HG03342 (cell line): ENCODE results near the gene DNAH7.
"Not testable (repeated sequence)": the region's sequence is repeated elsewhere in the genome, so short reads cannot be mapped to it uniquely, and the experiment has no call there.

Experiments
- ATAC-seq: cut with Tn5 transposase; IDR thresholded peaks from one replicate; pipeline ENCODE4 v1.9.1; 2021; ENCODE audit warnings: mild to moderate bottlenecking, moderate library complexity; ENCODE audit not compliant: unreplicated experiment

The DNAH7 gene

GRCh38 chr2:195985741-195986140, 82.9 kb downstream of the DNAH7 start:
- ATAC-seq, result no peak

DNA sequence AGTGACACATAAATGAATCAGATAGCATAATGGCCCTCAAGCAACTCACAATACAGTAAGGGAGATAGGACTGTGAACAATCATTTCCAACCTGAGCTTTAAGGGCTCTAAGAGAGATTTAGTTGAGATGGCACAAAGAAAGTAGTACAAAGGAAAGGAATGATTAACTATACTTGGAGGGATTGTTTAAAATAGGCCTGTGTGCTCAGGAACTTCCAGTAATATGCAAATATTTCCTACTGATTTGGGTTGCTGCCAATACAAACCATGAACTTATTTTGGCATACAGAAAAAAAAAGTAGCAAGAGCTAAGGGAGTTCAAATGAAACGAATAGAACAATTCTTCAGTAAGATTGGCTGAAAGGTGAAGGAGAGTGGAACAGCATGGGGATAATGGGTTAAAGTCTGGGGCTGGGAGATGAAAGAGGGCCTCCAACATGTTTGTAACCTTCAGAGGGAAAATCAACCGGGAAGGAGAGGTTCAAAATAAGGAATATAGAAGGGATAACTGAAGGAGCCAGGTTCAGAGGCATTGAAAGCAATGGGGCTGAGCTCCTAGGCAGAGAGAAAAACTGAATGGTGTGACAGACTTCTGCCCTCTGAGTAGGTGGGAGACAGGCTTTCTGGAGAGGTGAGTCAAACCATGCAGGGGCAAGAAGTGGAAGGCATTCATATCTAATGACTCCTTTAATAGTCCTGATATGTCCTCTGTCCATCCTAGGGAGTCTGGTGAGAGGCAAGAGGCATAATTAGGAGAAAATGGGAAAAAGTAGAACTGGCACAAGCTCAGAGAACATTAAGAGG, 83.5 kb downstream of the DNAH7 start:
- no peak for ATAC-seq

- no peak for ATAC-seq
These were observed 101.3 kb downstream of the DNAH7 start for GRCh38 chr2:195967336-195967735.

GRCh38 chr2:195961873-195962272, 106.8 kb downstream of the DNAH7 start:
- peak; percentile 91 for ATAC-seq

DNA sequence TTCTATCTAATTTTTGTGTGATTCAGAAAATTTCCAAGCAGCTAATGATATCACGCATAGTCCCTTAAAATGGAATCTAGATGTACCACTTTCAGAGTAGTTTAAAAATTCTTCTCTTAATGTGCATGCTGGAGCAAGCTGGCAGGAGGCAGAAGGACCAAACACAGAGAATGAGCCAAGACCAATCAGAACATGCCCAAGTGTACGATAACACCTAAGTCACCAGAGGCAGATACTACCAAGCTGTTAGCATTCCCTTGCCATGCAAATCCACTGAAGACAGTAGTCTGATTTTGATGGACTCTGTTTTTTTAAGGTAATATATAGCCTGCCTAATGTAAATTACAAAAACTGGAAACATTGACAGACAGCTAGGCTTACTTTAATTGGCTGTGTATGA, 109.3 kb downstream of the DNAH7 start:
- no peak for ATAC-seq

GRCh38 chr2:195956725-195957124, 111.9 kb downstream of the DNAH7 start:
- ATAC-seq, result no peak

GRCh38 chr2:195945056-195945455, 123.6 kb downstream of the DNAH7 start:
- ATAC-seq, result no peak

DNA sequence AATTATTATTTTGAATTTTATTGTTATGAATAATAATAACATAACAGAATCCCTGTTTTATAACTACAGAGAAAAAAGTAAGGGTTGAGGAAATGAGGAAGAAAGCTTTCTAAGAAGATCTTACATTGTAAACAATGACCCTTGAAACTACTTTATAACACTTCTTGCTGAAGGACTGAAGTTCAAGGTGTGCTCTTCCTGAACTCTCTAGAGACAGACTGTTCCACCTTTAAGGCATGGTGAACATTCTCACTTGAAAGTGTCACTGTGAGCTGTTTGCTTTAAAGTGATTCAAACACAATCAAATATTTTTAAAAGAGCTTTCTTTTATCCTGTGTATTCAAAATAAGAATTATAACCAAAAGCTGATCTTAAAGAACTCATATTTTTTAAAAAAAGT, 131.5 kb downstream of the DNAH7 start:
- ATAC-seq, result no peak

DNA sequence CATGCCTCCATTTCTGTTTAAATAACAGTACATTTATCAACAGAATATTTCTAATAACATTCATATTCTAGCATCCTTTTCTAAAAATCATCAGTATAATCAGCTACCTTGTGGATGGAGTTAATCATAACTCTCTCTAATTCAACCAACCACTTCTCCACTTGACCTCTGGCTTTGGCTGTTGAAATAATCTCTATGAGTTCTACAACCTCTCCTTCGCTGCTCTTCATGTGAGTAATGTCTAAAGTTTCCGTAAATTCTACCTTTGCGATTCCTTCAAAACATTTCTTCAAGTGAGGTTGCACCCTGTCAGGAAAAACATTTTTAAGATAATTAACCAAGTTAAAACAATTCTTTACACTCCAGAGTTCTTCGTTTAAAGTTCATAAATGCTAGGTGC, 134.2 kb downstream of the DNAH7 start:
- ATAC-seq, result no peak

DNA sequence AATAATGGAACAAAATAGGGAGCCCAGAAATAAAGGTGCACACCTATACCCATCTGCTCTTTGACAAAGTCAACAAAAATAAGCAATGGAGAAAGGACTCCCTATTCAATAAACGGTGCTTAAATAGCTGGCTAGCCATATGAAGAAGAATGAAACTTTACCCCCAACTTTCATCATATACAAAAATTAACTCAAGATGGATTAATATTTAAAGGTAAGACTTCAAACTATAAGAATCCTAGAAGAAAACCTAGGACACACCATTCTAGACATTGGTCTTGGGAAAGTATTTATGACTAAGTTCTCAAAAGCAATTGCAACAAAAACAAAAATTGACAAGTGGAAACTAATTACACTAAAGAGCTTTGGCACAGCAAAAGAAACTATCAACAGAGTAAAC, 139.1 kb downstream of the DNAH7 start:
- ATAC-seq, result no peak

DNA sequence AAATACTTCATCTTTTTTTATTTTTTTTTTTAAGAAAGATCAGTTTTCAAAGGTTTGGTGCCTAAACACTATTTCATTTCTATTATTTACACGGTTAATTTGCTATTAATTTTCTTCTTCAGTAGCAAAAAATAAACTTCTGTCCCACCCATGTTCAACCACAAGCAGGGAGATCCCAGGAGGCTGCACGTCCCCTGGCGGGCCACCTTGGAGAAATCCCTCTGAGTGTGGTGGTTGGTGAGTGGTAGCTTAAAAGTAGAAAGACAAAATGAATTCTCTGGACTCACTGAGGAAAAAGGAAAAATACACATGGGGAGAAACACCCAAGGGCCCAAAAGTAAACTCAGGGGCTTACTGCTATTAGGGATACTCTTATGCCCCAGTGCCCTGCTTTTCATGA, 143.5 kb downstream of the DNAH7 start:
- ATAC-seq, result no peak

DNA sequence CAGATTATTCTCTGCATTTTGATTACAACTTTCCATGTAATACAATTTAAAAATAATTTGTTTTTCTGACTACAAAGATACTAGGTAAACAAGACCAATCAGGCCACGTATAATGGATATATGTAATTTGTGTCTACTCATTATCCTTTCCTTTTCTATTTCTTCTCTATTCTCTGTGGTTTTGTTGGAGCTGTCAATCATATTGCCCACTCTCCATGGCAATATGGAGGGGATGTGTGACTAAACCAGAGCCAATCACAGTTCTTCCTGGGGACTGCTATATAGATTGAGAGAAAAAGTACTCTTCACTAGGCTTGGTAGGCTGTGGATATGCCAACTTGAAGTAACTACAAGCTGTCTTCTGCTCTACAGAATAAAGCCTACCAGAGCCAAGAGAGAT, 144.7 kb downstream of the DNAH7 start:
- ATAC-seq, result no peak

DNA sequence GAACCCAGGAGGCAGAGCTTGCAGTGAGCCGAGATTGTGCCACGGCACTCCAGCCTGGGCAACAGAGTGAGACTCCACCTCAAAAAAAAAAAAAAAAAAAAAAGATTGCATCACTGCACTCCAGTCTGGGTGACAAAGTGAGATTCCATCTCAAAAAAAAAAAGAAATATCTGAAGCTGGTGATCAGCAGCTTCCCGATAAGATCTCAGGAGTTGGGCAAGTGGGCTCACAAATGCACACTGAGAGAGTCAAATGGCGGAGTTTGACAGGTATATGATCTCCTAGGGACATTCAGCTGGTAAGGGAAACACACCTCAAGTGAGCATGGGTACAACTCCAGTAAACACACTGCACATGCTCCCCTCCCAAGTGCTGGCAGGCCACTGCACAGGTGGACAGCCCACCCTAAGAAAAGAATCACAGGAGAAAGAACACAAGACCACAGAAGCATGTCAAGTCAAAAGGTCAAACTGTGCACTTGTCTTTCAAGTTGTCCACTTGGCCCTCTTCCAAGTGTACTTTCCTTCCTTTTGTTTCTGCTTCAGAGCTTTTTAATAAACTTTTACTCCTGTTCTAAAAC, 151.5 kb downstream of the DNAH7 start:
- ATAC-seq, result not testable (repeated sequence)

- ATAC-seq, result no peak
These were observed 156.6 kb downstream of the DNAH7 start for GRCh38 chr2:195912079-195912478.

GRCh38 chr2:195910570-195910969, 158.1 kb downstream of the DNAH7 start:
- ATAC-seq, result no peak

DNA sequence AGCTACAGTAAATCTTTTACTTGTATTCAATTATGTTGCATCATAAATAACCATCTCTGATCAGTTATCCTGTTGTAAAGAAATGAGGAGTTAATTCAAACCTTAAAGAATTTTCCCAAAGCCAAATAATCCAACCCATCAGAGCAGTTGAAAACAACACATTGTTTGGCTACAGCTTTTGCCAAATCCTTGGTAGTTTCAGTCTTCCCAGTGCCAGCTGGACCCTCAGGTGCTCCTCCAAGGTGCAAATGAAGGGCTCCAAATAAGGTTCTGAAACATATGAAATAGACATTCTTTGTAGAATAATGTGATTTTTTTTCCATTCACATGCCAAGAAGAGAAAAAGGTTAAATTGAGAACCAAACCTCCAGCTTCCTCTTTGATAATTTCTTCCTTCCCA, 158.7 kb downstream of the DNAH7 start:
- no peak for ATAC-seq

DNA sequence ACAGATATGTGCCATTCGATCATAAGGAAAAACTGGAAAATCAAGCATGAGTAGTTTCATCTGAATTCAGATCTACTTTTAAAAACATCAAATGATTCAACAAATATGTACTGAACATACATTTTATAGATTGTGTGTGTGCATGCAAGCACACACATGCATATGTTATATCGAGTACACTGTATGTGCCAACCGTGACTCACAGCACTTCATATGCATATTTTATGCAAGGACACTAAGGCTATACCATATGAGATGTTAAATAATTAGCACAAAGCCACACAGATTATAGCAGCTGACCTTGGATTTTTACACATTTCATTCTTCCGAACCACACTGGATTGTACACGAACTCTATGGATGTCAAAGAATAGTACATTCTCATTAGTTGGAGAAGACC, 161.2 kb downstream of the DNAH7 start:
- ATAC-seq, result no peak

GRCh38 chr2:195903956-195904355, 164.7 kb downstream of the DNAH7 start:
- ATAC-seq, result no peak

GRCh38 chr2:195902857-195903256, 165.8 kb downstream of the DNAH7 start:
- ATAC-seq, result no peak

- no peak for ATAC-seq
These were observed 169.4 kb downstream of the DNAH7 start for GRCh38 chr2:195899226-195899625.

- ATAC-seq, result no peak
These were observed 170.0 kb downstream of the DNAH7 start for GRCh38 chr2:195898505-195899191.

DNA sequence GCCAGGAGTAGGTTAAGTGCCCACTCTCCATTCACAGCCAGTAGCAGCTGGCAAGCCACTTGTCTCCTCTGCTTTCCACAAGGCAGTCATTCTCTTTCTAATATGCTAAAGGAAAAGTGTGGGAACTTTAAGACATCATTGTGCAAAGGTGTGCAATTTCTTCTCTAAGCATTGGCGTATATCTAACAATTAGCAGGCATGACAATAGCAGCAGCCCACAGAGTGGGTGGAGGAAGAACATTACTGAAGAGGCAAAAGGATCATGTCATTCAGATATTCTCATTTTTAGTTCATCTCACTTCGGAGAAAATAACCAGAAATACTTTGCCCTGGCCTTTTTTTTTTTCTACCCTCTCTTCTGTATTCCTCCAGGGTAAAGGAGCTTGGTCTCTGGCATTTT, 177.6 kb downstream of the DNAH7 start:
- no peak for ATAC-seq
